Measurements from ENCODE around the gene TRPM8.
"Not testable (repeated sequence)": the region's sequence is repeated elsewhere in the genome, so short reads cannot be mapped to it uniquely, and the experiment has no call there.

Gene TRPM8

GRCh38 chr2:233938676-233939370 lies 21.6 kb downstream of the TRPM8 start:
- DNase-seq: no peak

GRCh38 chr2:233940376-233941276 lies 23.5 kb downstream of the TRPM8 start:
- DNase-seq: no peak

GRCh38 chr2:233942731-233943130 lies 25.6 kb downstream of the TRPM8 start:
- no peak for DNase-seq

GRCh38 chr2:233944269-233944668 lies 27.1 kb downstream of the TRPM8 start:
- no peak for DNase-seq

- no peak for DNase-seq
Observed at GRCh38 chr2:233944722-233945121, 27.5 kb downstream of the TRPM8 start.

GRCh38 chr2:233945146-233945545 lies 28.0 kb downstream of the TRPM8 start:
- no peak for DNase-seq

GRCh38 chr2:233950078-233950825 lies 33.1 kb downstream of the TRPM8 start:
- DNase-seq: no peak

- DNase-seq: no peak
Observed at GRCh38 chr2:233952335-233952734, 35.2 kb downstream of the TRPM8 start.

- DNase-seq: no peak
Observed at GRCh38 chr2:233953087-233953801, 36.1 kb downstream of the TRPM8 start.

- no peak for DNase-seq
Observed at GRCh38 chr2:233960203-233960602, 43.0 kb downstream of the TRPM8 start.

GRCh38 chr2:233961905-233962304 lies 44.7 kb downstream of the TRPM8 start:
- no peak for DNase-seq

- no peak for DNase-seq
Observed at GRCh38 chr2:233964581-233964980, 47.4 kb downstream of the TRPM8 start.

GRCh38 chr2:233965032-233965603 lies 47.9 kb downstream of the TRPM8 start:
- no peak for DNase-seq

GRCh38 chr2:233965646-233966045 lies 48.5 kb downstream of the TRPM8 start:
- not testable (repeated sequence) for DNase-seq

GRCh38 chr2:233966388-233966787 lies 49.2 kb downstream of the TRPM8 start:
- DNase-seq: no peak

GRCh38 chr2:233967164-233967563 lies 50.0 kb downstream of the TRPM8 start:
- DNase-seq: peak; percentile 48

GRCh38 chr2:233968556-233968955 lies 51.4 kb downstream of the TRPM8 start:
- no peak for DNase-seq

- not testable (repeated sequence) for DNase-seq
Observed at GRCh38 chr2:233972460-233972859, 55.3 kb downstream of the TRPM8 start.

GRCh38 chr2:233972941-233973575 lies 55.9 kb downstream of the TRPM8 start:
- no peak for DNase-seq

- no peak for DNase-seq
Observed at GRCh38 chr2:233973786-233974185, 56.6 kb downstream of the TRPM8 start.

- DNase-seq: peak; percentile 56
Observed at GRCh38 chr2:233974530-233975071, 57.4 kb downstream of the TRPM8 start.

GRCh38 chr2:233976087-233976486 lies 58.9 kb downstream of the TRPM8 start:
- DNase-seq: no peak

Measured in NK-92 treated with Interleukin-12 subunit alpha and Interleukin-12 subunit beta, amount 100 ng/mL, for 24 hours (cell line).